HG02588 (cell line): Measurements from ENCODE around the gene PDE4D.

Experiments
- ATAC-seq: cut with Tn5 transposase; IDR thresholded peaks from one replicate; pipeline ENCODE4 v1.9.1; 2021; ENCODE audit warnings: mild to moderate bottlenecking, moderate library complexity; ENCODE audit not compliant: unreplicated experiment

Gene PDE4D

GRCh38 chr5:59661954-59662615 lies 231.4 kb downstream of the PDE4D start:
- no peak for ATAC-seq

DNA sequence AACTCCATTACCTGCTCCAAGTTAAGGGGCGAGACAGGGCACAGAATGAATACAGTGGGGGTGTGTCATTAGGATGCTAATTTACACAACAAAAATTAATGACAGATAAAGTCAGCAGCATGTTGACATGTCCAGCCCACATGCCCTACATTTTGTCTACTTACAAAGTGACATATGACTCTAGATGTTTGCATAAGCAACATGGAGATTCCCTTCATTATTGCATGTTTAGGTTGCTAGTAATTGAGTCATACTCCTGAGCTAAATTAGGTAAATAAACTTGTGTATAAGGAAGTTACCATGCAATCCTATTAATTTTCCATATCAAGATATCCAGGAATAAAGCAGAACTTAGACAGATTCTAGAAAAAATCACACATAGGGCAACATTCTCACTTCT lies 232.2 kb downstream of the PDE4D start:
- ATAC-seq = no peak

- no peak for ATAC-seq
Measured at GRCh38 chr5:59660737-59661136, 232.8 kb downstream of the PDE4D start.

GRCh38 chr5:59656351-59657254 lies 236.9 kb downstream of the PDE4D start:
- no peak for ATAC-seq

DNA sequence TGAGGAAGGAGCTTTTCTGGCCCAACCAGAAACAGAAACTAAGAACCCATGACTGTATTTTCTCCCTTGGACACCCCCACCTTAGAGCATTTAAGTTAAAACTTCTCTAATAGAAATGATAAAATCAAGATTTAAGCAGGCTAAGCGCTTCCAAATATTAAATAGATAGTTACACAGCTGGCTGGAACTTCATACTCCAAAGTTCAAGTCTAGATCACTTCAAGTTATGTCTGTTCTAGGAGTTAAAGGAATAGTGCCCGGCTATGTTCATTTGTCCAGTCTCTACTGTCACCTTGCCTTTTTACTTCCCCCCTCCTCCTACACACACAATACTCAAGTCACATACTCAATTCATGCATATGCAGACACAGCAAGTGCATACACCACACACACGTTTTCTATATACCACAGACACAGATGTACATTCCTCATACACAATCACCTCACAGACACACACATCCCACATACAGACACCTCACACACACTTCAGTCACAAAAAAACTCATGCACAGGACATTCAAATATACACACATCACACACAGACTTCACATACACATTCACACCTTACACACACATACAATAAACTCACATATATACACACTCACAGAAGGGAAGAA lies 237.7 kb downstream of the PDE4D start:
- ATAC-seq = no peak

DNA sequence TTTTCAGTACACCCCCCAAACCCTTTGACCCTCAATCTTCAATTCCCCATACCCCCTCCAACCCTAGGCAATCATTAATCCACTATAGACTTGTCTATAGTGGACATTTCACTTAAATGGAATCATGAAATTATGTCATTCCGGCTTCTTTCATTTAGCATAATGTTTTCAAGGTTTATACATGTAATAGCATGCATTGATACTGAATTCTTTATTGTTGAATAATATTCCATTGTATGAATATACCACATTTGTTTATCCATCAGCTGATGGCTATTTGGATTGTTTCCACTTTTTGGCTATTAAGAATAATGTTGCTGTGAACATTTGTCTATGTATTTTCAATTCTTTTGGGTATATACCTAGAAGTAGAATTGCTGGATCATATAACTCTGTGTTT lies 238.8 kb downstream of the PDE4D start:
- ATAC-seq = no peak

GRCh38 chr5:59652449-59652848 lies 241.1 kb downstream of the PDE4D start:
- no peak for ATAC-seq

DNA sequence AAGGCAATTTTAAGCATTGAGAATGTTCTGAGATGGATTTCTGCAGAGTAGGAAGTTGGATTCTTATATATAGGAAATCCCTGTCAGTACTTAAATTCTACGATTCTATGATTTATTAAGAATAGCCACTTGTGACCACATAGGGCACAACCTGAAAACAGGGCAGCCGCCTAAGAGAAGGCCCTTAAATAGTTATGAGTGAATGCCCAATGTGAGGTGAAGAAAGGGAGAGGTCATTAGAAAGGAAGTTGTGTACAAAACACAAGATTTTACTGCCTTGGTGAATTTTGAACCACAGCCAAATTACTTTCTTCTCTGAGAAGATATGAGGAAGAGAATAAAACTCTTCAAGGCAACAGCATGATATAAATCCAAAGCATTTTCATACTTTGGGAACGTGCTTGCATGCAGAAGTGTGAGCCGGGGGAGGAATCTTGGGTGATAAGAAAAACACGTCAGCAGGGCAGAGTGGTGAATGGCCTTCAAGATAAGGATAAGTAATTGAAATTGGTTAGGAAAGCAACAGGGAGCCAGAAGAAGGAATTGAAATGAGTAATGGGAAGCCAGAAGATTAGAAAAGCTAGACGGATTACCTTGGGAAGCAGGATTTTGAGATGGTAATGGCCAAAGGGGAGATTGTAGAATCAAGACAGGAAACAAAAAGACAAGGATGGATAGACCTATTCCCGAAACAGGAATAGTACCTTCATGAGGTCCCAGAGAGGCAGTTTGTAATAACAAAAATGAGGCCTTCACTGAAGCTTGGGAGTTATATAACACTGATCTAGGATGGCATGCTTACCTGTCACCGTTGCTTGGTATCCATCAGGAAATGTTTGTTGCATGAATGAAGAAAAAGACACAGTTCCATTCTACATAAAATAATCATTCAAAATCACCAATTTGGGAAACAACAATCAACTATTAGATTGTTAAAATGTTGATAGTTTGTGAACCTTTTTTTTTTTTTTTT lies 244.3 kb downstream of the PDE4D start:
- no peak for ATAC-seq

- ATAC-seq = no peak
Measured at GRCh38 chr5:59648038-59648831, 245.3 kb downstream of the PDE4D start.

DNA sequence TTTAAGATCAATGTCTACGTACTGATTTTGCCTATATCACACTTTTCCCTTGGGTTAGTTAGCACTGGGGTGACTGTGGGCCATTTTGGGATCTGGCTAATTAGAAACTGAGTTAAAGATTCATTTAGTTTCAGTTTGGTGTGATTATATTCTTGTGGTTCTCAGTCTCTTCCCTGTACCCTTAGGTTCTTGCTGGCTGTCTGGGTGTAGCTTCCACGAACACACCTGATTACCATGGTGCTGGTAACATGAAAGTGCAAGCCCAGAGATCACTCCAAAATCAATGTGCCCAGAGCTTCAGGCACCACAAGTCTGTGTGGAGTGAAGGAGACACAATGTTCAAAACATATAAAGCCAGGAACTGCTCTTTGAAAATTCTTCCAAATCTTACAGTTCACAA lies 248.1 kb downstream of the PDE4D start:
- ATAC-seq = no peak

DNA sequence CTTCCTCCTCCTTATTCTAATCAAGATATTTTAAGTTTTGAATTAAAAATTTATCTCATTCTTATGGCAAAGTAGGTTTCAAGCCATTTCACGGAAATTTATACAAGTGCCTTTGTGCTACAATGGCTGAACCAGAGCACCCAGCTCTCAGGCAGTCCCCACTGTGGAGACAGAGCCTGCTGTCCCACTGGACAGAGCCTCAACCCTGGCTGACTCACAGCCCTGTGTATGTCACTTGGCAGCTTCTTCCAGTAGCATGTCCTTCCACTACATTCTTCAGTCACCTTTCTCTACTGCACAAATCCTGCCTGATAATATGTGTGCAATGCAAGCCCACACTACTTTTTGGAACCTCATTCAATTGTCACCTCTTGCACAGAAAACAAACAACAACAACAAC lies 253.1 kb downstream of the PDE4D start:
- no peak for ATAC-seq

- ATAC-seq = no peak
Measured at GRCh38 chr5:59637884-59638580, 255.5 kb downstream of the PDE4D start.

DNA sequence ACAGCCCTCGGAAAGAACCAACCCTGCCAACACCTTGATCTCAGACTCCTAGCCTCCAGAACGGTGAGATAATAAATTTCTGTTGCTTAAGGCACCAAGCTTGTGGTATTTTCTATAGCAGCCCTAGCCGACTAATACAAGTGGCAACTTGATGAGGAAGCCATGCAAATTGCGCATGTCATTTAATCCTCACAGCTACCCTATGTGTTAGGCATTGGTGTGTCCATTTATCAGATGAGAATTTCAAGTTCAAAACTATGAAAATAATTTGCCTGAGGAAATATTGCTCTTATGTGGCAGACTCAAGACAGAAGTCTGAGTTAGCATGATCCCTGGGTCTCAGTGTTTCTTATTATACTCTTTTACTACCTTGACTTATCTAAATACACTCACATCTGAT lies 264.0 kb downstream of the PDE4D start:
- no peak for ATAC-seq

GRCh38 chr5:59628062-59628828 lies 265.3 kb downstream of the PDE4D start:
- ATAC-seq = no peak

DNA sequence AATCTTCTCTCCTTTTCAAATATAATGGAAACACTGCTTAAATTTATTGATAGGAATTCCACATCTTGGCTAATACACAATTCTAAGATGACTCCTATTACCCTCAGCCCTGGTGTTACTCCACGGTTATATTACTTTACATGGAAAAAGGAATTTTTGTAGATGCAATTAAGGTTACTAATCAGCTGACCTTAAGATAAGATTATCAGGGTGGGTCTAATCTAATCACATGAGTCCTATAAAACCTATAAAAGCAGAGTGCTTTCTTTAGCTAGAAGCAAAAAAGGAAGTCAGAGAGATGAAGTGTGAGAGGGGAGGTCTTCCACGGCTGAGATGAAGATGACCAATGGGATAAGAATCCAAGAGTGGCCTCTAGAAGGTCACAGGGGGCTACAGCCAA lies 268.6 kb downstream of the PDE4D start:
- no peak for ATAC-seq

- ATAC-seq = no peak
Measured at GRCh38 chr5:59622848-59623247, 270.7 kb downstream of the PDE4D start.

- ATAC-seq = no peak
Measured at GRCh38 chr5:59621477-59621876, 272.0 kb downstream of the PDE4D start.

GRCh38 chr5:59620535-59621212 lies 272.9 kb downstream of the PDE4D start:
- no peak for ATAC-seq
